NCI-H2171 (cell line): ENCODE data around the gene KCNA10.

Experiments used
- DNase-seq: peaks from one replicate; lab custom pipeline; 2025; lab: John Stamatoyannopoulos, UW

KCNA10 gene

GRCh38 chr1:110519125-110519810 lies at the start of gene KCNA10:
Gene KCNA10 (minus strand): TSS chr1:110519175. CDS start chr1:110518787, 388 bp downstream.
- DNase-seq, result no peak

GRCh38 chr1:110566836-110567235 lies 47.9 kb upstream of the KCNA10 start:
- no peak for DNase-seq

GRCh38 chr1:110565565-110565964 lies 46.6 kb upstream of the KCNA10 start:
- DNase-seq, result no peak

- no peak for DNase-seq
Observed at GRCh38 chr1:110563089-110563488, 44.1 kb upstream of the KCNA10 start.

- DNase-seq, result no peak
Observed at GRCh38 chr1:110561596-110561995, 42.6 kb upstream of the KCNA10 start.

- DNase-seq, result no peak
Observed at GRCh38 chr1:110559157-110559556, 40.2 kb upstream of the KCNA10 start.

GRCh38 chr1:110557481-110557880 lies 38.5 kb upstream of the KCNA10 start:
- no peak for DNase-seq

GRCh38 chr1:110556471-110556807 lies 37.5 kb upstream of the KCNA10 start:
- no peak for DNase-seq

- DNase-seq, result no peak
Observed at GRCh38 chr1:110555807-110556470, 37.0 kb upstream of the KCNA10 start.

GRCh38 chr1:110554871-110555801 lies 36.2 kb upstream of the KCNA10 start:
- no peak for DNase-seq

- no peak for DNase-seq
Observed at GRCh38 chr1:110551278-110551809, 32.4 kb upstream of the KCNA10 start.

- DNase-seq, result no peak
Observed at GRCh38 chr1:110549831-110550230, 30.9 kb upstream of the KCNA10 start.

GRCh38 chr1:110548381-110548780 lies 29.4 kb upstream of the KCNA10 start:
- peak; percentile 9 for DNase-seq

GRCh38 chr1:110547017-110547416 lies 28.0 kb upstream of the KCNA10 start:
- no peak for DNase-seq

GRCh38 chr1:110545492-110545891 lies 26.5 kb upstream of the KCNA10 start:
- DNase-seq, result no peak

- no peak for DNase-seq
Observed at GRCh38 chr1:110544753-110545152, 25.8 kb upstream of the KCNA10 start.

GRCh38 chr1:110542725-110543124 lies 23.8 kb upstream of the KCNA10 start:
- no peak for DNase-seq

- peak; percentile 7 for DNase-seq
Observed at GRCh38 chr1:110541906-110542395, 23.0 kb upstream of the KCNA10 start.

- DNase-seq, result no peak
Observed at GRCh38 chr1:110540891-110541685, 22.1 kb upstream of the KCNA10 start.

- DNase-seq, result no peak
Observed at GRCh38 chr1:110538921-110539320, 19.9 kb upstream of the KCNA10 start.

GRCh38 chr1:110538075-110538474 lies 19.1 kb upstream of the KCNA10 start:
- peak; percentile 85 for DNase-seq
